GDM1 (cell line): ENCODE results near the gene GSTO2.
A peak's percentile ranks its signal among the peaks of the same experiment; 100 is the strongest.

Experiments used
- DNase-seq: peaks from one replicate; lab custom pipeline; 2025; lab: John Stamatoyannopoulos, UW

Gene GSTO2

DNA sequence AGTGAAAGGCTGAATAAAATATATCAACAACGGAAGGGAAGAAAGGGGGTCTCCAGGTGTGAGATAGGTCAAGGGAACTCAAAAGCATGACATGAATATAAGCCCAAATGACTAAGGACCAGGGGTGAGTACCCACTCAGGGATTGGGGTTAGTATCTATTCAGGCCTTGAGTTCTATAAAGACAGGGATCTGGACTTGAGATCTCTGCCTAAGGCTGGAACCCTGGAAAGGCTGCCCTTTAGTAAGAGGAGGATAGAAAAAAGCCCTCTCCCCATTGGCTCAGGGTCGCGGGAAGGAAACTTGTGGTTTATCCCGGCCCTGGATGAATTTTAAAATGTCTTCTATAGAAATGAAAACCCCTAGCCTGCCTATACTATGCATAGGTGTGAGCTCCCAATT is 71.7 kb downstream of the GSTO2 start:
- DNase-seq: no peak

DNA sequence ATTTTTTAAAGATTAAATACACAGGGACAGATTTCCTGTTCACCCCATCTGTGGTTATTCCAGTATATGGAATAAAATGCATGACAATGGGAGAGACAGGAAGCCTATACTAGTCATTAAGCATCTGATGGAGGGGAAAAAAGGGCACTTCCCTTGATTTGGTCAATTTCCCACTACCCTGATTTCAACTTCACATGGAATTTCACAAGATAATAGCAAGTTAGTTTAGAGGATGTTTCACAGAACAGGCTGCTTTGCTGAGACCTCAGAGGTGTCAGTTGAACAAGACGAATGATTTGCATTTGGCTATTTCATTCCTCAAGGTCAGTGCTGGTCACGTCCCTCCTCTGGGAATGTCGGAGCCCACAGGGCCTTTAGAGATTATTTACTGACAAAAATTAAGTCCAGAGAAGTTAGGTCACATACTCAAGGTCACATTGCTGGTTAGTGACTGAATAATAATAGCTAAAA is 74.0 kb downstream of the GSTO2 start:
- no peak for DNase-seq

DNA sequence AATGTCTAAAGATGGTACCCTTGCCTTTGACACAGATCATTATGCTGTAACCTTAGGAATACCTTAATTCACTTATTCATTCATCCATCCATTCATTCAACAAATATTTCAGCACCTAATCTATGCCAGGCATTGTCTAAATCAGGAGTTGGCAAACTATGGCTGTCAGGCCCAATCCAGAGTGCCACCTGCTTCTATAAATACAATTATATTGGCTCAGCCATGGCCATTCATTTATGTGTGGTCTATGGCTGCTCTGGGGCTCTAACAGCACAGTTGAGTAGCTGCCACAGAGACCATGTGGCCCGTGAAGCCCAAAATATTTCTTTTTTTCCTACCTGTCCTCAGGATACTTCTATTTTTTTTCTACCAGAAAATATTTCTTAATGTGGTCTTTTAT is 75.2 kb downstream of the GSTO2 start:
- DNase-seq: no peak

DNA sequence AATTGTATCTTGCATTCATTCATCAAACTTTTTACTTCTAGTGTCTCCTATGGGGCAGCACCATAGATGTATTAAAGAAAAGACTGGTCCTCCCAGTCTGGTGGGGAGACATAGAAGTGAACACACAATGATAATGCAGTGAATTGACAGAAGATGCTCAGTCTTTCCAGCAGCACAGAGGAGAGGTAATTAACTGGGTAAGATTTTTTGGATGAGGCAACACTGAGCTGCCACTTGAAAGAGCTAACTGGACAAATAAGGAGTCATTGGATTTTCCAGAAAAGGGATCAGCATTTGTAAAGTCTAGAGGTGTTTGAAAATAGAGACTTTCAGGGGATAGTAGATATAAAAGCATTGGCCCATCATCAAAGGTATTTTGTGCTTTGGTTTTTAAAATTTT is 76.5 kb downstream of the GSTO2 start:
- DNase-seq: no peak

- DNase-seq: no peak
These were observed 77.0 kb downstream of the GSTO2 start for GRCh38 chr10:104345941-104346340.

DNA sequence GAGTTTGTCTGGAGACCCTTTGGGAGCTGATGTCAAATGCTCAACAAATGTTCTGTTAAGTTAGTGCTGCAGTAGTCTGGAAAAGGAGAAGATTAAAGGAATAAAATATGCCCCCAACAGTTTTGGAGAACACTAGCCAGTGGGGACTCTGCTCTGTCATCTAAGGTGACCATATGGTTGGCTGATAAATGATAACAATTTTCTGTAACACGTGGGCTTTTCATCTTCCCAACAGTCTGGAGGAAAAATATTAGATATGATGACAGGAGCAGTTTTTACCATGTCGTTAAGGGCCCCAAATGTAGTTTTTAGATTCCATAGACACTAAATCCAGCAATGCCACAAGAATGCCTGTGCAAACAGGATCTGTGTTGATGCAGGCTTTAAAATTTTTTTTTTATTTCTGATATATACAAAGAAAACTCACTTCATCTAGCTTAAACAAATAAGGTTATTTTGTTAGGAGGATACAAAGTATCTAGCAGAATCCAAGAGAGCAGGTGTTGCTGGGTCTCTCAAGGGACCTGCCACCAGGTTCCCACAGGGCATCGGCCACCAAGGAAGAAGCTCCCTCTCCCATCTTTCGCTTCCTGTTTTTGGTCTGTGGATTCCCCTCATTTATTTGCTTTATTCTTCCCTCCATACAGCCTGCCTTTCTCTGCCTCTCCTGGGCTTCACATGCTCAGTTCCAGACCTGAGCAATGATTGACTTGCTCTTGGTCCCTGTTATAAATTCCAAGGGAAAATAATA is 78.5 kb downstream of the GSTO2 start:
- no peak for DNase-seq

DNA sequence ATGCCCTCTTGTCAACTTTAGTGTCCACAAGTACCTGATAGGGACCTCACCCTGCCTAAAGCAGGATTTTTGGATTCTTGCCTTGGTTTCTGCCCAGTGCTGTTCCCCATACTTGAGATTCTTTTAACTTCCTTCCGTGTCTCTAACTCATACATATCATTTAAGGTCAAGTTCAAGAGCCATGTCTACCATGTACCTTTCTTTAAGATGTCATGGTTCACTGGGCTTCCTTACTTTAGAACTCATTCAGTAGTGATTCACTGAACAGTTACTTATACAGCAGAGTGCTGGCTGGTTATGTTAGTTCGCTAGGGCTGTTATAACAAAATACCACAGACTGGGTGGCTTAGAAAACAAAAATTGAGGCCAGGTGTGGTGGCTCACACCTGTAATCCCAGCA is 79.6 kb downstream of the GSTO2 start:
- DNase-seq: no peak

- no peak for DNase-seq
These were observed 80.7 kb downstream of the GSTO2 start for GRCh38 chr10:104349623-104350126.

GRCh38 chr10:104350127-104350635 is 81.2 kb downstream of the GSTO2 start:
- peak; percentile 42 for DNase-seq

DNA sequence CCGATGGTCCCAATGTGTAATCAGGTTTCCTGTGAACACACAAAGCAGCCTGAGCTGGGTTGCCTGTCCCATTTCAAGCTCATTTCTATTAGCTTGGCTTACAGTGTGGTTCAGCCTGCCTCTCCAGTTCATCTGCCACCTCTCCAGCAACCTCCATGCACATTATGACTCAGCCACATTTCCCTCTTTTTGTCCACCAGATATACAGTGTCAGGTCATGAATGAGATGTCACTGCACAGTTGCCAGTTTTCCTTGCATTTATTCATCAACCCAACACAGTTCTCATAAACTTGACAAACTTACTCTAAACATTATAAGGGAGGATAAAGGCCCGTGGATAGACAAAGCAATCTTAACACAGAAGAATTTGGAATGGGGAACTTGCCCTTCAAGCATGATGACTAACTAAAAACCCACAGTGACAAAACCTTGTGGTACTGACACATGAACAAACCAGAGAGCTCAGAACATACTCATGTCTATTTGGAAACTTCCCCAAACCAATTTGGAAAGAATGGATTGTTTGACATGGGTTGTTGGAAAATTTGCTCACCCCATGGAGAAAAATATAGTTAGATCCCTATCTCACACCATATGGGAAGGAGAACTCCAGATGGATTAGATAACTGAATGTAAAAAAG is 82.2 kb downstream of the GSTO2 start:
- DNase-seq: peak; percentile 45

DNA sequence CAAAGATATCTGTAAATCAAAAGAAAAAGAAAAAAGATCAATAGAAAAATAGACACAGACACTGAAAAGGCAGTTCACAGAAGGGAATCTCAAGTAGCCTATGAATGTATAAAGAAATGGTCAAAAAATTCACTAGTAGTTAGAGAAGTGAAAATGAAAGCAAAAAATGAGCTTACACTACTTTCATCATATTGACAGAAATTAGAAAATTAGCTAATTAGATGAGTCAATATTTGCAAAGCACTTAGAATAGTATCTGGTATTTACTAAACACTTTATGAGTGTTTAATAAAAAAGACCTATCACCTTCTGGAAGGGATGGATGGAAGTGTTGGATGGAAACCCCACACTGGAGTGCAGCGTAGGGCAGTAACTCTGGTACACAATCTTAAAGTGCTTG is 82.9 kb downstream of the GSTO2 start:
- DNase-seq: no peak

DNA sequence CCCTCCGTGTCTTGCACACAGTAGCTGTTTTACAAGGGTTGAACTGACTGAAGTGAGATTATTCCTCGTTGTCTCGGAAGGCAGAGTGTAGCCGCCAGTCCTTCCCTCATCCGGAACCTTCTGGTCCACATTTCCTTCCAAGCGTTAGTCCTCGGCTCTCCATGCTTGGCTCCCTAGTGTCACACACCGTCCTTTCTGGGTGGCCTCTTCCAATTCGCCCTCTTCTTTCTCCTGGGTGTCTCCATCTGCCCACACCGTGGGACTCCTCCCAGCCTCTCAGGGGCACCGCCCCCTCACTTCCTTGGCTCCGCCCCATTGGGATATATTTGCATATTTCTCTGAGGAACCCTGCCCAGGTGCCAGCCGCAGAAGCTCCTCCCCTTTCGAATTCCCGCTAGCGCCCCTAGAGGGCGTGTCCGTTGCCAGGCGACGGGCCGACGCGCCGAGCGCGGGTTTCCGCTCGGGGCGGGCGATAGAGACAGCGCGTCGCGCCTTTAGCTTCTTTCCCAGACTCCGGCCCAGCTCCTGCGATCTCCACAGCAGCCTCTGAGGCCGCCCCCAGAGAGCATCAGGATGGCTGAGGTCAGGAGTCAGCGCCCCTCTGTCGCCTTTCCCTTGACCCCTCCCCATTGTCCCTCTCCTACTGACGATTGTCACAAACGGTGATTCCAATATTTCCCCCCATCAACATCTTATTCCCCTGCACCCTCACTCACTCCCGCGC is 84.5 kb downstream of the GSTO2 start, which contains the start of gene CFAP58:
CFAP58 (plus strand) TSS at position 509 of the 724 bp plus-strand sequence; CDS start at position 574, 65 bp downstream.
- DNase-seq: peak; percentile 66
